GM12872 (cell line): ENCODE results near the gene ZC3H7A.

Experiments
- CTCF ChIP-seq: IDR thresholded peaks from 3 replicates; pipeline ENCODE4 v1.5.1; 2011; ENCODE audit warnings: low read depth, mild to moderate bottlenecking, low read length, moderate library complexity; ENCODE audit not compliant: insufficient read depth

Gene ZC3H7A

GRCh38 chr16:11707679-11708197 is 89.3 kb downstream of the ZC3H7A start:
- no peak for TF ChIP-seq CTCF

- TF ChIP-seq CTCF, result no peak
Observed at GRCh38 chr16:11706180-11706742, 90.8 kb downstream of the ZC3H7A start.

- TF ChIP-seq CTCF, result no peak
Observed at GRCh38 chr16:11705311-11706025, 91.6 kb downstream of the ZC3H7A start.
